NCI-H1694 (cell line): ENCODE data around the gene NRG4.
A peak's percentile ranks its signal among the peaks of the same experiment; 100 is the strongest.
"Not testable (repeated sequence)": the region's sequence is repeated elsewhere in the genome, so short reads cannot be mapped to it uniquely, and the experiment has no call there.

Experiments
- DNase-seq: peaks from one replicate; lab custom pipeline; 2025; lab: John Stamatoyannopoulos, UW

The NRG4 gene

DNA sequence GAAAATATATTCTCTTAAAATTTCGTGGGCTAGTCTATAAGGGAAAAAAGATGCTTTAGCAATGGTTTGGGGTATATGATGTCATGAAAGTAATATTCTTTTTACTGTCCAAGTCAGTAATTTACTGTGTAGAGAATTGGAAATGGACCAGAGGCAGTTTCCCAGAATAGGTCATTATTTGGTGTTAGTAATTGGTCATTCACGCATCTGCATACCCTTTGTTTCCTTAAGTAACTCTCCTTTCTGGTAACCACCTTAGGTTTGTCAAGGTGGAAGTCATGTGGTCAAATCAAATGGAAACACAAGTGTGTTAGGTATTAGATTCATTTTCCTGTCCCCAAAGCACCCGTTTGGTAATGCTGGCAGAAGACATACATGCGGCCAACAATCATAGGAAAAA is 84.6 kb downstream of the NRG4 start:
- no peak for DNase-seq

DNA sequence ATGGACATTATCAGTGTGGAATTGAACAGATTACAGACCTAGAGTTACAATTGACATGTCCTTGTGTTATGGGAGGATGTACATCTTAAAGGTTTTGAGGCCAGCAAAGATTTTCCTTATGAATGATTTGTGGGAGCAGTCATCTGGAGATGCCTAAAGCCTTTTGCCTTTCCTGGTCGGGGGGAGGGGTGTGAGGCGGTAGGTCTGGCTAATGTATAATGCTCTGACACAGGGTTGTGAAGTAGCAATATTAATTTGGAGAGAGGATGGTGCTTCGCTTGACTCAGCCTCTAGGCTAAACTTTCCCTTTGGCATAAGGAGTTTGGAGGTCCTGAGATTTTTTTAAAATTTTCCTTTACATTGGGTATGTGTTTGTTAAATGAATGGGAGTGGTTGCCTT is 85.3 kb downstream of the NRG4 start:
- no peak for DNase-seq

DNA sequence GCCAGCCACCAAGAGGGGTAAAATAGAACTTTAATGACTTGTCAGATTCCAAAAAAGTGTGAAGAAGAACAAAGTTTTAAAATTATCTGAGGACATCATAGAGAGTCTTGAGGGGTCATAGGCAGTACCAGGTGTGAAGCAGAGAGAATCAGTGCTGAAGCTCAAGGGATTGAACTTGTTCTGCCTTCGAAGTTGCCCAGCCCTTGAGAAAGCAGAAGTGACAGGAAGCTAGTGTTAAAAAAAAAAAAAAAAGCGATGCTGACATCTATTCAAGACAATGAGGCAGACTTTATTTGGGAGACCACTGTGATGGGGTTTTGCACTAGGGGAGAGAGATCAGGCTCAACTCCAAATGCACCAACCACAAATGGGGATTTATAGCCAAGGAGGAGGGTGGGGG is 86.8 kb downstream of the NRG4 start:
- no peak for DNase-seq

DNA sequence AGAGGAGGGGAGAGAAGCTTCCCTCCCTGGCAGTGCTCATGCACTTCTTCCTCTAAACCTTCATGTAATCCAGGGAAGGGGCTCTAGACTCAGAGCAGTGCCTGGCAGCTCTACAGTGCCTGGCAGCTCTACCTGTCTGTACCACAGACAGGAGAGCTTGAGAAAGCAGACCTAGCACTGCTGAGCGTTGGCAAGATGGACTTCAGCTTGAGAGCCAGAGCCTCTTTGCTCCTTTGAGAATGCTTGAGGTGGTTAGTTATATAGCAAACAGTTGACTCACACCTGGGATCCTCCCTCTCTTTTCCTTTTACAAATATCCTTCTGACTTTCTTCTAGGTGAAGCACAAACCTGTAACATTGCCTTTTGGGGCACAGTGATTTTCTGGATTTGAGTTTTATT is 87.6 kb downstream of the NRG4 start:
- no peak for DNase-seq

DNA sequence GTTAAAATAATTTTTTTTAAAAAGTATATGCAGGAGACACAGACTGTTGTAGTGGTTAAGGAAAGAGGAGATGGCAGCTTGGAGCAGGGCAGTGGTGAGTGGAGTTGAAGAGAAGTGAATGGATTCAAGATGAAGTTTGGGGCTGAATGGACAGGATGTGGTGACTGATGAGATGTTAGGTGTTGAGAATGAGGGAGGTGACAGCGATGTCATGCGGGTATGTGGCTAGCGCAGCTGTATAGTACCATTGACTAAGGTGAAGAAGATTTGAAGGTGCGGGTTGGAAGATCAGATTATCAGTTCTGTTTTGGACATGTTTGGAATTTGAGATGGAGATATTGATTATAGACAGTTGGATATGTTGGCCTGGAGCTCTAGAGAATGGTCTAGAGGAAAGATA is 88.5 kb downstream of the NRG4 start:
- no peak for DNase-seq

DNA sequence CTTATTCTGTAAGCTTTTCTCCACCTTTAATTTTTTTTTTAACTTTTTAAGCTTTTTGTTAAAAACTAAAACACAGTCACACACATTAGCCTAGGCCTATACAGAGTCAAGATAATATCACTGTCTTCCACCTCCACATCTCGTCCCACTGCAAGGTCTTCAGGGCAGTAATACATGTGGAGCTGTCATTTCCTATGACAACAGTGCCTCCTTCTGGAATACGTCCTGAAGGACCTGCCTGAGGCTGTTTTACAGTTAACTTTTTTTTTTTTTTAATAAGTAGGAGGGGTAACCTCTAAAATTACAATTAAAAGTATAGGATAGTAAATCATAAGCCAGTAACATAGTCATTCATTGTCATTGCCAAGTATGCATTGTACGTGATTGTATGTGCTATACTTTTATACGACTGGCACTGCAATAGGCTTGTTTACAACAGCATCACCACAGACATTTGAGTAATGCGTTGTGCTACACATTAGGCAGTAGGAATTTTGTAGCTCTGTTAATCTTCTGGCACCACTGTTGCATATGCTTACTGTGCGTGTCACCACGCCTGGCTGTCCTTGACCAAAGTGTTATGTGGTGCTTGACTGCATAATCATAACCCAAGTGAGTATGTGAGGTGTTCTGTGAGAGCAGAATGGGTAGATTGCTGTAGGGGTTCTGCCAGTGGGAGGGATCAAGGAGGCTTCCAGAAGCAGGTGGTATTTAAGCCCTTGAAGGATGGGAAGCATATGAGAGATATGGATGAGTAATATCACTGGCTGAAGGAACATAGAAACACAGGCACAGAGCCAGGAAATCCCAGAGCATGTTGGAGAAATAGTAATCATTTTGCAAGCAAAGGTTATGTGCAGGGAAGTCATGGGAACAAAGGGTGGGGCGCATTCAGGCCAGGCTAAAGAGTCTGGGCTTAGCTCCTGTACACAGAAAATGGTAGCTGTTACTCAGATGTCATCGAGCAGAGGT is 90.2 kb downstream of the NRG4 start:
- peak; percentile 8 for DNase-seq

DNA sequence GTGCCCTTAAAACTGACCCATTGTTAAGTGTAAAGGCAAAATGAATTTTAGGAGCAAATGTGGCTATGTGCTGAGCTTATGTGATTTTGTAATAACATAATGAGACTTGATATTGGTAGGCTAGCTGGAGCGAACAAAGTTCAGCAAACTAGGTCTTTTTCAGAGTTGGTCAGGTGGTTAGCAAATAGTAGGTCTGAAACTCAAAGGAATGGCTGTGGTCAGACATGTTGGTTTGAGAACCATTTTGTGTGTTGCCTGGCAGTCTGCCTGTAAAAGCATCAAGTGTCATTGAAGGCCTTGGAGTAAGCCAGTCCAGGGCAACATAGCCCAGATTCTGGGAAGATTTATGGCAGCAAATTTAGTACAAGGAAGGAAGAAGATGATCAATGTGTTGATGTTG is 92.1 kb downstream of the NRG4 start:
- no peak for DNase-seq

DNA sequence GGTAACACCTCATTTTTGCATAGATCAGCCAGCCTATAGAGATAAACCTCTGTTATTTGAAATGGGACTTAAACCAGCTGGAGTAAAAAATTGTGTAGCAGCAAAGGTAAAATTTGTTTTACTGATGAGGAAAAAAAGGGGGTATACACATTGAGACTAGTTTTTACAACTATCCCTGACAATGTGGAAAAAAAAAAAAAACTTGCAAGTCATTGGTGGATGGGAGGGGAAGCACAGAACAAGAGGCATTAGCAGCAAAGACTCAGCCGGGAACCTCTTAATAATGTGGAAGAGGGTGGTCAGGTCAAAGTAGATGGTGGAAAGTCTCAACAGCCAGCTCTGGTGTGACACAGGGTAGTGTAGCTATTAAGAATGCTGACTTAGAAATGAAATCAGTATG is 94.1 kb downstream of the NRG4 start:
- DNase-seq: no peak

DNA sequence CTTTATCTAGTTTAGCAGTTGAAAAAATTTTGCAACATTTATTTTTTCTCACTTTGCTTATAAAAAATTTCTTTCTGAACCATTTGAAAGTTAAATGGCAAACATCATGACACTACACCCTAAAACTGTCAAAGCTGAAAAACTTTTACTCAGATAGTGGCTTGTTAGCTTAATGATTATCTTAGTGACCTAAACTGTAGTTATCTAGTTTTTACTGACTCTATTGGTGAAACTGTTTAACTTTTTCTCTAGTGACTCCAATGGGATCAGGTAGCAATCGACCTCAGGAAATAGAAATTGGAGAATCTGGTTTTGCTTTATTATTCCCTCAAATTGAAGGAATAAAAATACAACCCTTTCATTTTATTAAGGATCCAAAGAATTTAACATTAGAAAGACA is 95.2 kb downstream of the NRG4 start:
- DNase-seq: no peak

DNA sequence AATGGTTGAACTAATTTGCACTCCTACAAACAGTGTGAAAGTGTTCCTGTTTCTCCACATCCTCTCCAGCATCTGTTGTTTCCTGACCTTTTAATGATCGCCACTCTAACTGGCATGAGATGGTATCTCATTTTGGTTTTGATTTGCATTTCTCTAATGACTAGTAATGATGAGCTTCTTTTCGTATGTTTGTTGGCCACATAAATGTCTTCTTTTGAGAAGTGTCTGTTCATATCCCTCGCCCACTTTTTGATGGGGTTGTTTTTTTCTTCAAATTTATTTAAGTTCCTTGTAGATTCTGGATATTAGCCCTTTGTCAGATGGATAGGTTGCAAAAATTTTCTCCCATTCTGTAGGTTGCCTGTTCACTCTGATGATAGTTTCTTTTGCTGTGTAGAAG is 101.9 kb downstream of the NRG4 start:
- DNase-seq: not testable (repeated sequence)

DNA sequence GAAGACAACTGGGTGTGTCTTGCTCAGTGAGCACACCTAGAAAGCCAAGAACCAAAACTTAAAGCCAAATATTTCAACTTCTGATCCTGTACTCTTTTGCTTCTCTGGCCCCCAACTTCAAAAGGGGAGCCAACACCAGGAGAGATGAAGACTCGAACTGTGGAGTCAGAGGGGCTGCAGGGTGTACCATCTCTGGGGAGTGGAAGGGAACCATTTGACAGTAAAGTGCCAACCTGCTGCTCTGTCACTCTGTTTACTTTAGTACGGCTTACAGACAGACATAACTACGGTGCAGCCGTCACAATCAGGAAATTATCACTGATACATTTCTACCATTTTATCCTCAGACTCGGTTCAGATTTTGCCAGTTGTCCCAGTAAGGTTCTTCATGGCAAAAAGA is 107.0 kb downstream of the NRG4 start:
- no peak for DNase-seq

DNA sequence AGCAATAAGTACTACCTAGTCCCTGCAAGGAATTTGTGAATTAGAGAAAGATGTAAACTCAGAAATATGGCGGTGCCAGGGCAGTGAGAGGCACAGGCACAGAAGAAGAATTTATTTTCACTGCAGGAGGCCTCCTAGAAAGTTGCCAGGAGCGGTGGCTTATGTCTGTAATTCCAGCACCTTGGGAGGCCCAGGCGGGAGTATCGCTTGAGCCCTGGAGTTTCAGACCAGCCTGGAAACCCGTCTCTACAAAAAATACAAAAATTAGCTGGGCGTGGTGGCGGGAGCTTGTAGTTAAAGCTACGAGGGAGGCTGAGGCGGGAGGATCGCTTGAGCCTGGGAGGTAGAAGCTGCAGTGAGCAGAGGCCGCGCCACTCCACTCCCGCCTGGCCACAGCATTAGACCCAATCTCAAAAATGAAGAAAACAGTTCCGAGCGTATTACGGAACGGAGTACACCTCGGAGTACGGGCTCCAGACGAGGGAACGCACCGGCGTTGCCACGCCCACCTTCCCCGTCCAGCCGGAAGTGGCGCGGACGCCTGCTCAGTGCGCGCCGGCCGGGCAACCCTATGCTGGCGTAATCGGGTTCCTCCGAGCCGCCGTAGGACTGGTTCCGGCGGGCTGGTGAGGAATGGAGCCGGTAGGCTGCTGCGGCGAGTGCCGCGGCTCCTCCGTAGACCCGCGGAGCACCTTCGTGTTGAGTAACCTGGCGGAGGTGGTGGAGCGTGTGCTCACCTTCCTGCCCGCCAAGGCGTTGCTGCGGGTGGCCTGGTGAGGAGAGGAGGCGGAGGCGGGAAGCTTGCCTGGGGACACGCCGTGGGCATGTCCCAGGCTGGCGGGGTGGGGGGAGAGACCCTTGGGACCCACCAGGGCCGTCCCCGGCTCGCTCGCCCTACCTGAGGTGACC is 108.6 kb downstream of the NRG4 start, which contains the start of gene FBXO22:
TSS of gene FBXO22 (plus strand) at position 548 of the 909 bp plus-strand sequence. CDS start at position 634, 86 bp downstream.
- peak; percentile 61 for DNase-seq

DNA sequence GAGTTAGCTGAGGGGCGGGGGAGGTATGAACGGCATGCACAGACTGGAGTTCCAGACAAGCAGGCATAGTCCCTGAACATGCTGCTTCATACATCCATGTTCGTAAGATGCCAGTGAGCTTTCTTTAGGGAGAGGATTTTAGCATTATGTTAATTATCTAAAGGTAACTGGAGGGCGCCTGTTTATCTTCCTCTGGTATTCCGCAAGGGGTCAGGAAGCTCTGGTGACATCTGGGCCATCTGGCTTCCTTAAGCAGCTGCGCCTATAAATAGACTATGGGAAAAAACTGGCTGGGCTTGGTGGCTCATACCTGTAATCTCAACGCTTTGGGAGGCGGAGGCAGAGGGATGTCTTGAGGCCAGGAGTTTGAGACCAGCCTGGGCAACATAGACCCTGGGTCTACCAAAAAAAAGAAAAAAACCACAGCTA is 110.1 kb downstream of the NRG4 start:
- DNase-seq: peak; percentile 39

DNA sequence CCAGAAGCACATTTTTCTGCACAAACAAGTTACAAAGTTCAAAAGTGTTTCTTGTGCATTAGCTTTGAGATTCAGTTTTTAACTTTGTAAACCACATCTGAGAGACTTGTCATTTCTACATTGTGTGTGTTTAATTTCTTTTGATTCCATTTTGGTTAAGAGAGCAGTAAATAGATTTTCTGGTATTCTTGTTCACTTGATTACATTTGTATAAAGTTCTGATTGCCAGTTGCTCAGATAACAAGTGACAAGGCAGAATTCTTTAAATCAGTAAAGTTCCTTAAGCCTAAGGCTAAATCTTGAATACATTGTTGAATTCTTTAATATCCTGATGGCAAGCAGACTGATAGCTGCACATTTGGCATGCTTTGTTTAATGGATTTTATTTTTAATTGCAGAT is 111.6 kb downstream of the NRG4 start:
- DNase-seq: no peak

DNA sequence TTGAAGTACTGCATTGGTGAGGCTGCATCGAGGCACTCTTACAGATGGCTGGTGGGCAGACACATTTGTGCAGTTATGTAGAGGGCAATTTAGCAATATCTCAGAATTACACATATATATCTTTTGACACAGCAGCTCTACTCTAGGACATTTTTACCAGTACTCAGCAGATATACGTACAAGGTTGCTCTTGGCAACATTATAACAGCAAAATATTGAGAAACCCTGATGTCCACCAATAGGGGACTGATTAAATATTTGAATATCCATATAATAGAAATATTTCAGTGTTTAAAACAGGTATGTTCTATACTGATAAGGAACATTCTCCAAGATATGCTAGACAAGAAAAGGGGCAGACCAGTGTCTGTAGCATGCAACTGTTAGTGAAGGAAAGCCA is 116.5 kb downstream of the NRG4 start:
- no peak for DNase-seq

DNA sequence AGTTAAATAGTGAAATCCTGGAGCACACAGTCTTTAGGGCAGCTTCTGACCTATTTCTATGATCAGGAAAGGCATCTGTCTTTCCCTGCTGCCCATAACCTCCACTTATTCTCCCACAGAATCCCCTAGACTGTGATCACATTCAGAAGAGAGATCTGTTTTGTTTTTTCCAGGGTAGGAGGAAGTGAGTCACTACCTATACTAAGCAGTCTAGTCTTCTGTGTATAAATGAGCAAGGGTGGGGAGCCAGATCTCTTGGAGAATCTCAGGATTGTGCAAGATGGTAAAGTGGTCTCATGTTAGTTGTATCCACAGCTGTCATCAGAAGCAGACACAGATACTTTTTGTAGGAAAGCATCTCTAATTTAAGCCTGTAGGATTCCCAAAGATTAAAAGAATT is 120.3 kb downstream of the NRG4 start:
- no peak for DNase-seq
